ENCODE measurements around the gene CHSY1. TPM values are rescaled to one million over a fixed set of nuclear protein-coding genes. Genes with fewer than 3 reads are reported as not detected.

CHSY1 gene
- total RNA-seq, 1 experiment from 2014 or later: 26.1 TPM

- DNase-seq (ENCODE audit: low read depth): no peak
Observed at GRCh38 chr15:101173233-101174119, 78.4 kb downstream of the CHSY1 start.

- no peak for DNase-seq (ENCODE audit: low read depth)
Observed at GRCh38 chr15:101172501-101173071, 79.3 kb downstream of the CHSY1 start.

- DNase-seq (ENCODE audit: low read depth): no peak
Observed at GRCh38 chr15:101171954-101172353, 79.9 kb downstream of the CHSY1 start.

GRCh38 chr15:101170568-101171350 lies 81.1 kb downstream of the CHSY1 start:
- peak; percentile 80 for DNase-seq (ENCODE audit: low read depth)

- no peak for DNase-seq (ENCODE audit: low read depth)
Observed at GRCh38 chr15:101169495-101170071, 82.3 kb downstream of the CHSY1 start.

GRCh38 chr15:101168898-101169494 lies 82.9 kb downstream of the CHSY1 start:
- no peak for DNase-seq (ENCODE audit: low read depth)

GRCh38 chr15:101168463-101168824 lies 83.4 kb downstream of the CHSY1 start:
- no peak for DNase-seq (ENCODE audit: low read depth)

GRCh38 chr15:101167753-101168462 lies 83.9 kb downstream of the CHSY1 start:
- peak; percentile 99 for DNase-seq (ENCODE audit: low read depth)

GRCh38 chr15:101167411-101167752 lies 84.5 kb downstream of the CHSY1 start:
- no peak for DNase-seq (ENCODE audit: low read depth)

GRCh38 chr15:101165905-101166471 lies 85.9 kb downstream of the CHSY1 start:
- no peak for DNase-seq (ENCODE audit: low read depth)

GRCh38 chr15:101162701-101163483 lies 89.0 kb downstream of the CHSY1 start:
- DNase-seq (ENCODE audit: low read depth): no peak

- DNase-seq (ENCODE audit: low read depth): no peak
Observed at GRCh38 chr15:101161656-101162055, 90.2 kb downstream of the CHSY1 start.

GRCh38 chr15:101159936-101160815 lies 91.7 kb downstream of the CHSY1 start:
- no peak for DNase-seq (ENCODE audit: low read depth)

- DNase-seq (ENCODE audit: low read depth): no peak
Observed at GRCh38 chr15:101159096-101159935, 92.5 kb downstream of the CHSY1 start.

- no peak for DNase-seq (ENCODE audit: low read depth)
Observed at GRCh38 chr15:101158166-101159095, 93.4 kb downstream of the CHSY1 start.

GRCh38 chr15:101157721-101158120 lies 94.1 kb downstream of the CHSY1 start:
- DNase-seq (ENCODE audit: low read depth): no peak
